Natural killer cell (primary cell): ENCODE data around the gene UGT1A1. TPM values are rescaled to one million over a fixed set of nuclear protein-coding genes. Genes with fewer than 3 reads are reported as not detected.
A peak's percentile ranks its signal among the peaks of the same experiment; 100 is the strongest.

ENCODE experiments used
- ATAC-seq, 3 donors: fragments of 150-1000 bp in 2 of 3; fragments of 200-7000 bp in 1 of 3; cut with Tn5 transposase; 1 replicate in 1 of 3; 2 replicates in 2 of 3; pipeline ENCODE4 v1.10.0; 2021; ENCODE audit warnings: mild to moderate bottlenecking in 2 of 3, moderate library complexity in 2 of 3
- DNase-seq, 2 donors: peaks; one replicate each; pipeline versions ENCODE4 v3.0.0 to v3.0.0-alpha.2; 2013 to 2021; ENCODE audit warnings: mixed read lengths in 1 of 2
- H3K27ac ChIP-seq: one replicate; pipeline ENCODE4 v1.5.1; 2013; ENCODE audit warnings: mild to moderate bottlenecking, low read length
- H3K27me3 ChIP-seq: one replicate; pipeline ENCODE4 v1.6.1; 2013; ENCODE audit warnings: low read length; ENCODE audit not compliant: control insufficient read depth, insufficient read depth
- H3K36me3 ChIP-seq: one replicate; pipeline ENCODE4 v1.6.1; 2013; ENCODE audit warnings: low read length; ENCODE audit not compliant: control insufficient read depth, insufficient read depth
- H3K4me1 ChIP-seq: one replicate; pipeline ENCODE4 v1.6.1; 2013; ENCODE audit warnings: low read length; ENCODE audit not compliant: control insufficient read depth, insufficient read depth
- H3K4me3 ChIP-seq: one replicate; pipeline ENCODE4 v1.5.1; 2013; ENCODE audit warnings: low read length
- H3K9me3 ChIP-seq: one replicate; pipeline ENCODE4 v1.6.1; 2013; ENCODE audit warnings: low read length; ENCODE audit not compliant: control insufficient read depth, insufficient read depth
- H3K27ac Mint-ChIP-seq, 2 donors: one replicate each; pipeline ENCODE4 v1.8.0; 2022; ENCODE audit warnings: mild to moderate bottlenecking in 2 of 2, mixed read lengths in 2 of 2, moderate library complexity in 1 of 2
- H3K27me3 Mint-ChIP-seq, 2 donors: one replicate each; pipeline ENCODE4 v1.8.0; 2022; ENCODE audit warnings: low read depth in 2 of 2, mixed read lengths in 2 of 2
- H3K36me3 Mint-ChIP-seq: one replicate; pipeline ENCODE4 v1.8.0; 2022; ENCODE audit warnings: mixed read lengths
- H3K4me1 Mint-ChIP-seq, 2 donors: one replicate each; pipeline ENCODE4 v1.8.0; 2022; ENCODE audit warnings: mixed read lengths in 2 of 2
- H3K4me3 Mint-ChIP-seq: one replicate; pipeline ENCODE4 v1.8.0; 2022; ENCODE audit warnings: mild to moderate bottlenecking, moderate library complexity, mixed read lengths
- H3K9me3 Mint-ChIP-seq, 2 donors: one replicate each; pipeline ENCODE4 v1.8.0; 2022; ENCODE audit warnings: mixed read lengths in 2 of 2
- CTCF ChIP-seq: fragments of 200-600 bp; IDR thresholded peaks from one replicate; pipeline ENCODE4 v1.8.0; 2022; ENCODE audit warnings: antibody characterized with exemption
- WGBS: methylation state at CpG from one replicate; pipeline ENCODE4 v1.1.7; 2013; ENCODE audit warnings: missing lambda C conversion rate; ENCODE audit not compliant: insufficient coverage; 5-methylcytosine and 5-hydroxymethylcytosine counted together
- intact Hi-C: fragments of 100-400 bp; cut with micrococcal nuclease; formaldehyde crosslinking; loops from one replicate; pipeline ENCODE4 v1.14.2; 2022
- total RNA-seq, 4 donors: library from RNA; stranded (reverse); fragments of 120-200 nt in 1 of 4; gene quantifications; one replicate each; pipeline versions ENCODE4 v1.2.3 to v1.2.4, GENCODE V29; 2013 to 2022

Gene UGT1A1
- total RNA-seq: not detected
- total RNA-seq (2013): not detected

- DNase-seq (no peak), ATAC-seq (no peak)
- Histone ChIP-seq H3K4me1 (no peaks in the 10 kb centered on the region), H3K9me3 (no peaks in the 10 kb centered on the region), H3K4me3 (no peak within 1 kb of the TSS), H3K27ac (no peak within 1 kb of the TSS), H3K36me3 (no peaks in the 10 kb centered on the region), H3K27me3 (no peaks in the 10 kb centered on the region)
- H3K9me3 Mint-ChIP-seq: no peaks in the 10 kb centered on the region
- intact Hi-C loops: no loop called here
- peaks cover 16 to 18% of the 10 kb centered on the region in 2 donors for H3K27me3 Mint-ChIP-seq
- no peaks in the 10 kb centered on the region for H3K36me3 Mint-ChIP-seq
- H3K27ac Mint-ChIP-seq: no peak within 1 kb of the TSS
- 90% methylated on average over 4 of the region's 6 CpGs for WGBS
- no peaks in the 10 kb centered on the region for H3K4me1 Mint-ChIP-seq
- no peak for TF ChIP-seq CTCF
- no peak within 1 kb of the TSS for H3K4me3 Mint-ChIP-seq
These were observed at the start of gene UGT1A1 for GRCh38 chr2:233760043-233760442. Gene UGT1A1, plus strand, starts transcription at chr2:233760270. Its CDS starts 18 bp downstream, at chr2:233760288.

- Histone ChIP-seq H3K27me3 (no peaks in the 10 kb centered on the region), H3K9me3 (no peaks in the 10 kb centered on the region), H3K4me1 (no peaks in the 10 kb centered on the region), H3K36me3 (no peaks in the 10 kb centered on the region), H3K4me3 (no peak overlapping the region), H3K27ac (no peak overlapping the region)
- peak; percentile 61 to 77 (median 61) for ATAC-seq
- Mint-ChIP-seq H3K9me3 (no peaks in the 10 kb centered on the region), H3K4me1 (no peaks in the 10 kb centered on the region), H3K4me3 (no peak overlapping the region), H3K36me3 (no peaks in the 10 kb centered on the region), H3K27me3 (peaks cover 29 to 40% of the 10 kb centered on the region in 2 donors), H3K27ac (no peak overlapping the region)
- intact Hi-C loops: loop anchor here (2.0 to 5.0 kb wide), 2 partner anchors 859 to 1105 kb away; no protein-coding TSS in a partner anchor
- WGBS: 45% methylated on average over 11 of the region's 11 CpGs
- peak; percentile 58 to 76 for DNase-seq
- peak; percentile 83 for TF ChIP-seq CTCF
These were observed 48.6 kb upstream of the UGT1A1 start for GRCh38 chr2:233711312-233712008.

GRCh38 chr2:233712611-233713261 lies 47.3 kb upstream of the UGT1A1 start, which contains the start of gene UGT1A5:
Gene UGT1A5, plus strand, starts transcription at chr2:233712907. Its CDS starts 85 bp downstream, at chr2:233712992.
- Histone ChIP-seq H3K36me3 (no peaks in the 10 kb centered on the region), H3K27me3 (no peaks in the 10 kb centered on the region), H3K4me1 (no peaks in the 10 kb centered on the region), H3K9me3 (no peaks in the 10 kb centered on the region), H3K4me3 (no peak within 1 kb of the TSS), H3K27ac (no peak within 1 kb of the TSS)
- Mint-ChIP-seq H3K4me3 (no peak within 1 kb of the TSS), H3K36me3 (no peaks in the 10 kb centered on the region), H3K4me1 (no peaks in the 10 kb centered on the region), H3K27ac (no peak within 1 kb of the TSS), H3K9me3 (no peaks in the 10 kb centered on the region), H3K27me3 (peaks cover 24 to 45% of the 10 kb centered on the region in 2 donors)
- 82% methylated on average over 14 of the region's 14 CpGs for WGBS
- intact Hi-C loops: loop anchor here (5.0 kb wide), 1 partner anchor 860 kb away; no protein-coding TSS in a partner anchor
- no peak for TF ChIP-seq CTCF
- DNase-seq: no peak
- ATAC-seq: no peak
